IMR-90 (cell line): ENCODE data around the gene NDUFS5. TPM values are rescaled to one million over a fixed set of nuclear protein-coding genes. Genes with fewer than 3 reads are reported as not detected.
"Not testable (repeated sequence)": the region's sequence is repeated elsewhere in the genome, so short reads cannot be mapped to it uniquely, and the experiment has no call there.

Experiments used
- ATAC-seq: fragments of 200-7000 bp; cut with Tn5 transposase; 2 replicates; pipeline ENCODE4 v1.9.1; 2020; ENCODE audit warnings: low read depth, mild to moderate bottlenecking, moderate library complexity
- BruUV-seq: library from RNA; stranded (reverse); fragments of 400-500 nt; replicated peaks from 2 replicates; lab custom pipeline; 2021; lab: Mats Ljungman, UMichigan
- CTCF ChIA-PET: fragments of 300-600 bp; formaldehyde crosslinking; extraction: SDS; loops from one replicate; lab custom pipeline; 2021; ENCODE audit warnings: antibody characterized with exemption; lab: Yijun Ruan, JAX
- POLR2A ChIA-PET: fragments of 300-600 bp; sonication (Branson Sonifier 250); formaldehyde crosslinking; loops from one replicate; lab custom pipeline; 2022; ENCODE audit warnings: antibody characterized with exemption; ENCODE audit not compliant: unreplicated experiment; lab: Charles Lee
- DNase-seq: peaks from one replicate; pipeline ENCODE4 v3.0.0; 2013
- H2AFZ ChIP-seq: replicated peaks from 2 replicates; pipeline ENCODE3; 2013; ENCODE audit warnings: low read length, mild to moderate bottlenecking; ENCODE audit not compliant: poor library complexity
- H2AK5ac ChIP-seq: 2 replicates; pipeline ENCODE4 v1.6.1; 2013; ENCODE audit warnings: low read depth, low read length, inconsistent platforms
- H2AK9ac ChIP-seq: replicated peaks from 2 replicates; pipeline ENCODE3; 2013; ENCODE audit warnings: mild to moderate bottlenecking, low read depth, low read length, moderate library complexity; ENCODE audit not compliant: poor library complexity
- H2BK120ac ChIP-seq: 2 replicates; pipeline ENCODE4 v1.6.1; 2013; ENCODE audit warnings: low read depth, low read length, inconsistent platforms
- H2BK15ac ChIP-seq: 3 replicates; pipeline ENCODE4 v1.6.1; 2013; ENCODE audit warnings: low read depth, low read length, inconsistent platforms
- H2BK20ac ChIP-seq: 2 replicates; pipeline ENCODE4 v1.6.1; 2013; ENCODE audit warnings: low read depth, mild to moderate bottlenecking, inconsistent platforms, low read length, moderate library complexity
- H2BK5ac ChIP-seq: 2 replicates; pipeline ENCODE4 v1.6.1; 2013; ENCODE audit warnings: mild to moderate bottlenecking, low read depth, low read length, inconsistent platforms; ENCODE audit not compliant: poor library complexity, severe bottlenecking
- H3K14ac ChIP-seq: replicated peaks from 2 replicates; pipeline ENCODE4 v1.6.1; 2013; ENCODE audit warnings: low read depth, low read length, inconsistent platforms
- H3K18ac ChIP-seq: 2 replicates; pipeline ENCODE4 v1.6.1; 2013; ENCODE audit warnings: low read depth, low read length, control low read depth
- H3K23ac ChIP-seq: 2 replicates; pipeline ENCODE4 v1.6.1; 2013; ENCODE audit warnings: low read depth, low read length, inconsistent platforms
- H3K27ac ChIP-seq: 2 replicates; pipeline ENCODE4 v1.5.1; 2013; ENCODE audit warnings: mild to moderate bottlenecking, control low read depth, low read length; ENCODE audit not compliant: insufficient read depth
- H3K27me3 ChIP-seq: 2 replicates; pipeline ENCODE4 v1.6.1; 2013; ENCODE audit warnings: low read length; ENCODE audit not compliant: control insufficient read depth, insufficient read depth
- H3K36me3 ChIP-seq: 2 replicates; pipeline ENCODE4 v1.6.1; 2013; ENCODE audit warnings: low read length, mixed read lengths; ENCODE audit not compliant: control insufficient read depth, insufficient read depth
- H3K4ac ChIP-seq: 2 replicates; pipeline ENCODE4 v1.6.1; 2013; ENCODE audit warnings: low read depth, low read length, inconsistent platforms
- H3K4me1 ChIP-seq: 2 replicates; pipeline ENCODE4 v1.6.1; 2013; ENCODE audit warnings: low read length, mixed read lengths; ENCODE audit not compliant: control insufficient read depth, insufficient read depth
- H3K4me2 ChIP-seq: 2 replicates; pipeline ENCODE4 v1.6.1; 2013; ENCODE audit warnings: low read depth, mild to moderate bottlenecking, control low read depth, low read length, moderate library complexity
- H3K4me3 ChIP-seq: 2 replicates; pipeline ENCODE4 v1.5.1; 2013; ENCODE audit warnings: low read depth, mild to moderate bottlenecking, control low read depth, low read length, moderate library complexity; ENCODE audit not compliant: insufficient read depth
- H3K56ac ChIP-seq: 2 replicates; pipeline ENCODE4 v1.6.1; 2013; ENCODE audit warnings: low read length, inconsistent platforms; ENCODE audit not compliant: insufficient read depth; ENCODE audit errors: extremely low read depth
- H3K79me1 ChIP-seq, 2 experiments: 2 replicates each; pipeline ENCODE4 v1.6.1; 2013; ENCODE audit warnings: low read length in 2 of 2, inconsistent platforms in 1 of 2, low read depth in 1 of 2
- H3K9ac ChIP-seq: 2 replicates; pipeline ENCODE4 v1.6.1; 2013; ENCODE audit warnings: low read depth, low read length, control low read depth
- H3K9me1 ChIP-seq: 2 replicates; pipeline ENCODE4 v1.6.1; 2013; ENCODE audit warnings: low read length, inconsistent platforms; ENCODE audit not compliant: insufficient read depth
- H3K9me3 ChIP-seq: 2 replicates; pipeline ENCODE4 v1.6.1; 2013; ENCODE audit warnings: low read length; ENCODE audit not compliant: control insufficient read depth, insufficient read depth
- H4K20me1 ChIP-seq: 2 replicates; pipeline ENCODE4 v1.6.1; 2013; ENCODE audit warnings: low read length, inconsistent platforms; ENCODE audit not compliant: insufficient read depth
- H4K5ac ChIP-seq: 2 replicates; pipeline ENCODE4 v1.6.1; 2013; ENCODE audit warnings: mild to moderate bottlenecking, low read depth, low read length, control low read depth
- H4K8ac ChIP-seq, 2 experiments: 2 replicates each; pipeline ENCODE4 v1.6.1; 2013; ENCODE audit warnings: low read depth in 2 of 2, low read length in 2 of 2, control low read depth in 1 of 2, inconsistent platforms in 1 of 2
- H4K91ac ChIP-seq: 2 replicates; pipeline ENCODE4 v1.6.1; 2013; ENCODE audit warnings: low read depth, low read length, inconsistent platforms; ENCODE audit not compliant: insufficient read depth
- WGBS, 2 experiments: methylation state at CpG; one replicate each; pipeline versions ENCODE4 v1.1.5 to v1.1.7; 2013; ENCODE audit warnings: missing lambda C conversion rate in 2 of 2; ENCODE audit not compliant: insufficient read length in 1 of 2; ENCODE audit errors: extremely low coverage in 2 of 2; 5-methylcytosine and 5-hydroxymethylcytosine counted together
- dilution Hi-C: fragments of 300-500 bp; cut with HindIII; formaldehyde crosslinking; loops from one replicate; pipeline ENCODE4 v1.14.3; 2018; ENCODE audit warnings: low sequenced_read_pairs; ENCODE audit not compliant: unreplicated experiment
- in situ Hi-C: fragments of 300-500 bp; cut with MboI; formaldehyde crosslinking; loops from 3 replicates; pipeline ENCODE4 v1.14.3; 2019; ENCODE audit warnings: low sequenced_read_pairs, inconsistent platforms, mixed read lengths
- intact Hi-C: fragments of 100-400 bp; cut with micrococcal nuclease; formaldehyde crosslinking; loops from 2 replicates; pipeline ENCODE4 v1.10.0; 2022
- polyA plus RNA-seq, 3 experiments: library from polyadenylated mRNA; depleted of rRNA; stranded (reverse); fragments of >200 nt; gene quantifications; 2 replicates each; pipeline ENCODE4 v1.2.3, GENCODE V29; 2012; ENCODE audit warnings: low replicate concordance in 1 of 3
- total RNA-seq: library from RNA; depleted of rRNA; stranded (reverse); fragments of >200 nt; gene quantifications from 2 replicates; pipeline ENCODE4 v1.2.3, GENCODE V29; 2012

NDUFS5 gene
- total and polyA plus RNA-seq, 2 of the 4 experiments (the other 2 are of a cell fraction), result 645 to 1,092 TPM

- H3K56ac ChIP-seq, H2BK5ac ChIP-seq, intact Hi-C loops, H2AFZ ChIP-seq, H4K20me1 ChIP-seq, H3K4ac ChIP-seq, H2BK120ac ChIP-seq, H3K36me3 ChIP-seq, H3K27me3 ChIP-seq, POLR2A ChIA-PET, H2BK20ac ChIP-seq, CTCF ChIA-PET, DNase-seq, dilution Hi-C loops, in situ Hi-C loops, H3K23ac ChIP-seq, H3K9ac ChIP-seq, H3K4me1 ChIP-seq, H3K9me3 ChIP-seq, ATAC-seq, H2AK9ac ChIP-seq, H3K18ac ChIP-seq, H4K91ac ChIP-seq, H3K4me3 ChIP-seq, H3K27ac ChIP-seq, H3K9me1 ChIP-seq, H3K14ac ChIP-seq, H3K79me1 ChIP-seq, H2BK15ac ChIP-seq, BruUV-seq, H4K5ac ChIP-seq, H4K8ac ChIP-seq, H2AK5ac ChIP-seq, H3K4me2 ChIP-seq: not testable (repeated sequence)
- WGBS, 2 experiments, result no CpG with 5 or more reads among the region's 8 CpGs
Observed at GRCh38 chr1:39055213-39055710, 29.1 kb downstream of the NDUFS5 start.

GRCh38 chr1:39061516-39061915 lies 35.4 kb downstream of the NDUFS5 start:
- BruUV-seq, H3K4ac ChIP-seq, H2AK5ac ChIP-seq, H2BK15ac ChIP-seq, H3K36me3 ChIP-seq, POLR2A ChIA-PET, H3K79me1 ChIP-seq, in situ Hi-C loops, H3K56ac ChIP-seq, H3K4me1 ChIP-seq, H4K8ac ChIP-seq, H3K9me1 ChIP-seq, CTCF ChIA-PET, H2AFZ ChIP-seq, H3K4me3 ChIP-seq, intact Hi-C loops, H2BK5ac ChIP-seq, H2BK20ac ChIP-seq, H3K14ac ChIP-seq, dilution Hi-C loops, H4K20me1 ChIP-seq, DNase-seq, H4K5ac ChIP-seq, H3K4me2 ChIP-seq, H3K27ac ChIP-seq, H3K23ac ChIP-seq, H3K9ac ChIP-seq, H4K91ac ChIP-seq, H3K18ac ChIP-seq, ATAC-seq, H2AK9ac ChIP-seq, H3K9me3 ChIP-seq, H2BK120ac ChIP-seq, H3K27me3 ChIP-seq: not testable (repeated sequence)
- WGBS, 2 experiments, result 93% methylated on average over 3 of the region's 7 CpGs; no CpG with 5 or more reads in 1 of the 2 experiments
